ENCODE data around the gene LONRF2.

DNA sequence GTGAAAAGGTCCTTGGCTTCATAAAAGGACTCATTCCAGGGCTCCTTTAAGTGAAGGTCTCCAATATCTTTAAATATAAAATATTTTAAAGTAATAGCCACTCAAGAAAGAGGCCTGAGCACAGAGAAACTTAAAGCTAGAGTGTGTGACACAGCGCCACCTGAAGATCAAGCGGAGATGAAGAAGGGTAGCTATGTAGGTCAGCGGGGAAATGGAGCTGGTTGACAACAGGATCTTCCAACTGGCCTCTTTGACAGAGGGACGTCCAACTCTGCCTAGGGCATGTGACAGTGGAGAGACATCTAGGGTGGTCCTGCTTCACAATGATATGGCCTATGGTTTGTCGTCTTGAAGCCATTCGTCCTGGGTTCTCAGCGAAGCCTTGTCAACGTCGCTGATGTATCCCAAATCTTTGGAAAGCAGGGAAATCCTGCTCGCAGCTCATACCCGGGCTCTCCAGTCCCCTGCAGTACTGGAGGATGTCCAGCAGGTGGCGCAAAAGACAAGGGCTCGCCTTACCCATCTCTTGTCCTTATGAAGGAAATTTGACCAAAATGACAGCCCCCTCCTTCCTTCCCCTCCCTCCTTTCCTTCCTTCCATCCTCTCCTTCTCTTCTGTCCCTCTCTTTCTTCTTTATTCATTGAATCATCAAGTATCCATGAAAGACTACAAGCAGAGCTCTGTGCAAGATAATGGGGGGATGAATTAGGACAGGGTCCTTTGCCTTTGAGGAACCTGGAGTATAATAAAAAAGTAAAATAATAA is 59.6 kb downstream of the LONRF2 start:
- TF ChIP-seq RFX5 (IDR thresholded peaks at IDR 0.05; ENCODE audit: low read depth, low read length) (no peak), MXI1 (IDR thresholded peaks at IDR 0.05; ENCODE audit: borderline replicate concordance, low read depth, low read length) (no peak), MAFK (IDR thresholded peaks at IDR 0.05; ENCODE audit: low read depth, low read length) (no peak), MAZ (IDR thresholded peaks at IDR 0.05; ENCODE audit: borderline replicate concordance, low read depth, low read length) (no peak), POLR2A (IDR thresholded peaks at IDR 0.05; ENCODE audit: low read depth, low read length) (0 out of 2 replicates have a peak, but pooled peaks have one; percentile 26), BHLHE40 (IDR thresholded peaks at IDR 0.05; ENCODE audit: low read depth, low read length) (no peak), RAD21 (IDR thresholded peaks at IDR 0.05; ENCODE audit: low read length) (peak; percentile 99), CEBPB (IDR thresholded peaks at IDR 0.05; ENCODE audit: low read depth, low read length) (no peak)
- TF ChIP-seq, protein P1, sequence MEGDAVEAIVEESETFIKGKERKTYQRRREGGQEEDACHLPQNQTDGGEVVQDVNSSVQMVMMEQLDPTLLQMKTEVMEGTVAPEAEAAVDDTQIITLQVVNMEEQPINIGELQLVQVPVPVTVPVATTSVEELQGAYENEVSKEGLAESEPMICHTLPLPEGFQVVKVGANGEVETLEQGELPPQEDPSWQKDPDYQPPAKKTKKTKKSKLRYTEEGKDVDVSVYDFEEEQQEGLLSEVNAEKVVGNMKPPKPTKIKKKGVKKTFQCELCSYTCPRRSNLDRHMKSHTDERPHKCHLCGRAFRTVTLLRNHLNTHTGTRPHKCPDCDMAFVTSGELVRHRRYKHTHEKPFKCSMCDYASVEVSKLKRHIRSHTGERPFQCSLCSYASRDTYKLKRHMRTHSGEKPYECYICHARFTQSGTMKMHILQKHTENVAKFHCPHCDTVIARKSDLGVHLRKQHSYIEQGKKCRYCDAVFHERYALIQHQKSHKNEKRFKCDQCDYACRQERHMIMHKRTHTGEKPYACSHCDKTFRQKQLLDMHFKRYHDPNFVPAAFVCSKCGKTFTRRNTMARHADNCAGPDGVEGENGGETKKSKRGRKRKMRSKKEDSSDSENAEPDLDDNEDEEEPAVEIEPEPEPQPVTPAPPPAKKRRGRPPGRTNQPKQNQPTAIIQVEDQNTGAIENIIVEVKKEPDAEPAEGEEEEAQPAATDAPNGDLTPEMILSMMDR (conservative IDR thresholded peaks at IDR 0.05; ENCODE audit: low read depth, low read length): peak; percentile 95

Data from IMR-90 (cell line).